ENCODE data around the gene SHROOM4. TPM values are rescaled to one million over a fixed set of nuclear protein-coding genes. Genes with fewer than 3 reads are reported as not detected.

SHROOM4 gene
- total and polyA plus RNA-seq, 2 donors (not counting 1 experiment from before 2014, with no cell fraction given): not detected

GRCh38 chrX:50700921-50701320, 113.1 kb downstream of the SHROOM4 start:
- POLR2A ChIA-PET: no interaction called here
- CTCF ChIA-PET: interaction anchor here (0.5 to 1.0 kb wide), 2 partner anchors 9 to 30 kb away, joined by 3 read pairs; no protein-coding TSS in a partner anchor

GRCh38 chrX:50698944-50699343, 115.0 kb downstream of the SHROOM4 start:
- no peak overlapping the region for H3K4me3 ChIP-seq (ENCODE audit: control extremely low read depth in 1 of 5, extremely low read depth in 1 of 5, insufficient read depth in 1 of 5, low read depth in 2 of 5, low read length in 4 of 5)
- no peak overlapping the region for H2AFZ ChIP-seq (ENCODE audit: insufficient read depth, low read depth, low read length, poor library complexity, severe bottlenecking)
- H3K9me3 ChIP-seq (ENCODE audit: control extremely low read depth in 1 of 3, control insufficient read depth in 2 of 3, insufficient read depth in 1 of 3, low read length in 2 of 3): no peaks in the 10 kb centered on the region
- DNase-seq (no peak), ATAC-seq (ENCODE audit: low read depth) (no peak)
- intact Hi-C loops (cut with micrococcal nuclease): no loop called here
- no CpG with 5 or more reads among the region's 2 CpGs for whole genome bisulfite sequencing (ENCODE audit: insufficient coverage)
- POLR2A ChIA-PET: no interaction called here
- H3K79me2 ChIP-seq (ENCODE audit: control insufficient read depth, insufficient read depth, low read length): no peaks in the 10 kb centered on the region
- Mint-ChIP-seq H3K27ac (no peak overlapping the region), H3K4me3 (no peak overlapping the region), H3K27me3 (peaks cover 6% of the 10 kb centered on the region), H3K9me3 (ENCODE audit: insufficient read depth) (no peaks in the 10 kb centered on the region), H3K4me1 (no peaks in the 10 kb centered on the region)
- no peaks in the 10 kb centered on the region for H3K27me3 ChIP-seq (replicated peaks in 1 of 4; ENCODE audit: control extremely low read depth in 1 of 4, control insufficient read depth in 3 of 4, insufficient read depth in 4 of 4, low read length in 3 of 4)
- H4K20me1 ChIP-seq (ENCODE audit: control insufficient read depth, insufficient read depth, low read length, poor library complexity, severe bottlenecking): no peaks in the 10 kb centered on the region
- no peaks in the 10 kb centered on the region for H3K36me3 ChIP-seq (replicated peaks in 1 of 2; ENCODE audit: control extremely low read depth in 1 of 2, control insufficient read depth in 1 of 2, extremely low read depth in 1 of 2, insufficient read depth in 2 of 2, low read length in 1 of 2)
- no peak overlapping the region for H3K4me2 ChIP-seq (replicated peaks; ENCODE audit: low read depth, low read length, poor library complexity, severe bottlenecking)
- no peak overlapping the region for H3K9ac ChIP-seq (ENCODE audit: low read length)
- no peak overlapping the region for H3K27ac ChIP-seq (ENCODE audit: low read length in 2 of 2)
- CTCF ChIA-PET: no interaction called here
- no peaks in the 10 kb centered on the region for H3K4me1 ChIP-seq (ENCODE audit: control insufficient read depth in 2 of 2, insufficient read depth in 2 of 2, low read length in 2 of 2)
- no peak for TF ChIP-seq EZH2 (IDR thresholded peaks at IDR 0.05; ENCODE audit: borderline replicate concordance, insufficient read depth, low read depth, low read length, poor library complexity, severe bottlenecking)
- TF ChIP-seq CTCF (IDR thresholded peaks at IDR 0.05): no peak

More at GRCh38 chrX:50700921-50701320, 113.1 kb downstream of the SHROOM4 start:
- Mint-ChIP-seq H3K4me1 (no peaks in the 10 kb centered on the region), H3K27ac (no peak overlapping the region), H3K27me3 (peaks cover 6% of the 10 kb centered on the region), H3K4me3 (no peak overlapping the region), H3K9me3 (ENCODE audit: insufficient read depth) (no peaks in the 10 kb centered on the region)
- Histone ChIP-seq H3K79me2 (ENCODE audit: control insufficient read depth, insufficient read depth, low read length) (no peaks in the 10 kb centered on the region), H3K27me3 (replicated peaks in 1 of 4; ENCODE audit: control extremely low read depth in 1 of 4, control insufficient read depth in 3 of 4, insufficient read depth in 4 of 4, low read length in 3 of 4) (no peaks in the 10 kb centered on the region), H3K4me2 (replicated peaks; ENCODE audit: low read depth, low read length, poor library complexity, severe bottlenecking) (no peak overlapping the region), H3K9me3 (ENCODE audit: control extremely low read depth in 1 of 3, control insufficient read depth in 2 of 3, insufficient read depth in 1 of 3, low read length in 2 of 3) (no peaks in the 10 kb centered on the region), H3K4me1 (ENCODE audit: control insufficient read depth in 2 of 2, insufficient read depth in 2 of 2, low read length in 2 of 2) (no peaks in the 10 kb centered on the region), H3K36me3 (replicated peaks in 1 of 2; ENCODE audit: control extremely low read depth in 1 of 2, control insufficient read depth in 1 of 2, extremely low read depth in 1 of 2, insufficient read depth in 2 of 2, low read length in 1 of 2) (no peaks in the 10 kb centered on the region), H3K9ac (ENCODE audit: low read length) (no peak overlapping the region), H2AFZ (ENCODE audit: insufficient read depth, low read depth, low read length, poor library complexity, severe bottlenecking) (no peak overlapping the region), H3K4me3 (ENCODE audit: control extremely low read depth in 1 of 5, extremely low read depth in 1 of 5, insufficient read depth in 1 of 5, low read depth in 2 of 5, low read length in 4 of 5) (no peak overlapping the region), H4K20me1 (ENCODE audit: control insufficient read depth, insufficient read depth, low read length, poor library complexity, severe bottlenecking) (no peaks in the 10 kb centered on the region), H3K27ac (ENCODE audit: low read length in 2 of 2) (no peak overlapping the region)
- DNase-seq (no peak), ATAC-seq (ENCODE audit: low read depth) (no peak)
- WGBS (ENCODE audit: insufficient coverage): 100% methylated on average over 2 of the region's 3 CpGs
- no peak for TF ChIP-seq CTCF (IDR thresholded peaks at IDR 0.05)
- TF ChIP-seq EZH2 (IDR thresholded peaks at IDR 0.05; ENCODE audit: borderline replicate concordance, insufficient read depth, low read depth, low read length, poor library complexity, severe bottlenecking): no peak
- intact Hi-C loops (cut with micrococcal nuclease): no loop called here
